HEK293 (cell line): ENCODE data around the gene FRMD8.
"Not testable (repeated sequence)": the region's sequence is repeated elsewhere in the genome, so short reads cannot be mapped to it uniquely, and the experiment has no call there.

Source experiments
- CTCF ChIA-PET: fragments of 350-600 bp; formaldehyde crosslinking; extraction: SDS; loops from one replicate; lab custom pipeline; 2021; ENCODE audit warnings: antibody characterized with exemption; lab: Yijun Ruan, JAX
- POLR2A ChIA-PET: fragments of 300-600 bp; formaldehyde crosslinking; extraction: SDS; loops from one replicate; lab custom pipeline; 2020; ENCODE audit warnings: antibody characterized with exemption, inconsistent platforms; lab: Yijun Ruan, JAX
- H3K27ac ChIP-seq: fragments of 200-500 bp; sonication (Bioruptor generic); 2 replicates; pipeline ENCODE4 v1.5.1; 2014; ENCODE audit warnings: low read depth, low read length, control low read depth, inconsistent platforms; ENCODE audit errors: extremely low read depth
- H3K36me3 ChIP-seq, 2 experiments: fragments of 200-500 bp in 1 of 2; sonication (Bioruptor generic) in 1 of 2; 1 replicate in 1 of 2; 2 replicates in 1 of 2; pipeline ENCODE4 v1.5.1; 2014 to 2017; ENCODE audit warnings: inconsistent platforms in 2 of 2, low read length in 2 of 2; ENCODE audit not compliant: control insufficient read depth in 2 of 2, insufficient read depth in 1 of 2
- H3K4me1 ChIP-seq: fragments of 200-500 bp; sonication (Bioruptor generic); 2 replicates; pipeline ENCODE4 v1.5.1; 2014; ENCODE audit warnings: mild to moderate bottlenecking, low read length, inconsistent platforms; ENCODE audit not compliant: control insufficient read depth, insufficient read depth
- H3K4me3 ChIP-seq: 2 replicates; pipeline ENCODE4 v1.5.1; 2011; ENCODE audit warnings: low read depth, mild to moderate bottlenecking, control low read depth, low read length, moderate library complexity
- H3K9me3 ChIP-seq: fragments of 200-500 bp; sonication (Bioruptor generic); 2 replicates; pipeline ENCODE4 v1.5.1; 2014; ENCODE audit warnings: low read depth, low read length, inconsistent platforms; ENCODE audit not compliant: control insufficient read depth, insufficient read depth
- GLIS1 ChIP-seq: fragments of 450-650 bp; formaldehyde crosslinking; IDR thresholded peaks from 2 replicates; pipeline ENCODE4 v1.5.1; 2016; ENCODE audit warnings: missing biosample characterization, missing genetic modification characterization
- KLF17 ChIP-seq: fragments of 450-650 bp; formaldehyde crosslinking; IDR thresholded peaks from 2 replicates; pipeline ENCODE4 v1.5.1; 2016; ENCODE audit warnings: missing biosample characterization, missing genetic modification characterization
- SETDB1 ChIP-seq: IDR thresholded peaks from one replicate; pipeline ENCODE4 v1.6.1; 2017; ENCODE audit warnings: mild to moderate bottlenecking, low read length, moderate library complexity, mixed read lengths; ENCODE audit not compliant: insufficient read length
- SP2 ChIP-seq: fragments of 450-650 bp; formaldehyde crosslinking; IDR thresholded peaks from 2 replicates; pipeline ENCODE4 v1.5.1; 2016; ENCODE audit warnings: missing biosample characterization, missing genetic modification characterization
- ZBTB48 ChIP-seq: fragments of 450-650 bp; formaldehyde crosslinking; IDR thresholded peaks from 2 replicates; pipeline ENCODE4 v1.5.1; 2016; ENCODE audit warnings: missing biosample characterization, missing genetic modification characterization
- ZFHX2 ChIP-seq: fragments of 450-650 bp; formaldehyde crosslinking; conservative IDR thresholded peaks from 2 replicates; pipeline ENCODE4 v1.5.1; 2016; ENCODE audit warnings: missing biosample characterization, missing genetic modification characterization
- ZNF148 ChIP-seq: fragments of 450-650 bp; formaldehyde crosslinking; IDR thresholded peaks from 2 replicates; pipeline ENCODE4 v1.5.0; 2017; ENCODE audit warnings: missing biosample characterization, missing genetic modification characterization, borderline replicate concordance
- ZNF202 ChIP-seq: fragments of 450-650 bp; formaldehyde crosslinking; IDR thresholded peaks from 2 replicates; pipeline ENCODE4 v1.5.1; 2016; ENCODE audit warnings: missing biosample characterization, missing genetic modification characterization, borderline replicate concordance
- ZNF335 ChIP-seq: fragments of 450-650 bp; formaldehyde crosslinking; conservative IDR thresholded peaks from 2 replicates; pipeline ENCODE4 v1.5.1; 2016; ENCODE audit warnings: missing biosample characterization, missing genetic modification characterization
- ZNF341 ChIP-seq: fragments of 450-650 bp; formaldehyde crosslinking; IDR thresholded peaks from 2 replicates; pipeline ENCODE4; 2016; ENCODE audit warnings: low read depth, missing biosample characterization, missing genetic modification characterization
- ZNF473 ChIP-seq: fragments of 450-650 bp; formaldehyde crosslinking; IDR thresholded peaks from 2 replicates; pipeline ENCODE4 v1.5.1; 2017; ENCODE audit warnings: missing biosample characterization, missing genetic modification characterization
- ZNF629 ChIP-seq: fragments of 450-650 bp; formaldehyde crosslinking; IDR thresholded peaks from 2 replicates; pipeline ENCODE4 v1.5.1; 2017; ENCODE audit warnings: missing biosample characterization, missing genetic modification characterization
- ZNF704 ChIP-seq: fragments of 450-650 bp; formaldehyde crosslinking; IDR thresholded peaks from 2 replicates; pipeline ENCODE4 v1.5.1; 2016; ENCODE audit warnings: missing biosample characterization, missing genetic modification characterization

Gene FRMD8

GRCh38 chr11:65448074-65448417 lies 61.6 kb downstream of the FRMD8 start:
- Histone ChIP-seq H3K9me3 (no peaks in the 10 kb centered on the region), H3K4me1 (no peaks in the 10 kb centered on the region), H3K36me3 (peaks cover 0 to 5% of the 10 kb centered on the region in 2 experiments; a peak in 1 of 3 replicates), H3K4me3 (no peak overlapping the region), H3K27ac (no peak overlapping the region)
- TF ChIP-seq ZNF335 (tag by site-specific recombination) (0 out of 2 replicates have a peak, but pooled peaks have one; percentile 14), ZNF629 (tag by site-specific recombination) (no peak)
- POLR2A ChIA-PET = interaction anchor here (2.9 to 5.7 kb wide), 3 partner anchors 25 to 58 kb away, joined by 16 to 69 read pairs (median 34); partner anchors contain the start of genes MALAT1 and NEAT1
- CTCF ChIA-PET = no interaction called here

GRCh38 chr11:65448418-65449105 lies 62.1 kb downstream of the FRMD8 start:
- Histone ChIP-seq H3K27ac (no peak overlapping the region), H3K36me3 (peaks cover 0 to 4% of the 10 kb centered on the region in 2 experiments; a peak in 1 of 3 replicates), H3K4me1 (no peaks in the 10 kb centered on the region), H3K9me3 (no peaks in the 10 kb centered on the region), H3K4me3 (no peak overlapping the region)
- ChIA-PET CTCF (interaction anchor here (1.0 kb wide), 1 partner anchor 18 kb away, joined by 3 read pairs; no protein-coding TSS in a partner anchor), POLR2A (interaction anchor here (1.1 to 5.7 kb wide), 5 partner anchors 26 to 61 kb away, joined by 3 to 69 read pairs (median 9); partner anchors contain the start of genes MALAT1 and NEAT1)
- TF ChIP-seq ZNF704 (tag by site-specific recombination) (no peak), ZBTB48 (tag by site-specific recombination) (no peak), SETDB1 (no peak), ZNF148 (tag by site-specific recombination) (no peak), SP2 (tag by site-specific recombination) (peak; percentile 23; the same call in 1 of the 2 replicates), KLF17 (tag by site-specific recombination) (no peak), ZNF202 (tag by site-specific recombination) (no peak), ZFHX2 (tag by site-specific recombination) (peak; percentile 20; the same call in 1 of the 2 replicates), ZNF341 (tag by site-specific recombination) (peak; percentile 17; the same call in 1 of the 2 replicates), ZNF473 (tag by site-specific recombination) (no peak), GLIS1 (tag by site-specific recombination) (peak; percentile 54), ZNF335 (tag by site-specific recombination) (0 out of 2 replicates have a peak, but pooled peaks have one; percentile 6)

GRCh38 chr11:65451301-65451700 lies 64.9 kb downstream of the FRMD8 start:
- H3K9me3 ChIP-seq, POLR2A ChIA-PET, H3K4me1 ChIP-seq, CTCF ChIA-PET, H3K4me3 ChIP-seq, H3K27ac ChIP-seq, H3K36me3 ChIP-seq: not testable (repeated sequence)

- H3K9me3 ChIP-seq, POLR2A ChIA-PET, H3K4me3 ChIP-seq, H3K36me3 ChIP-seq, H3K4me1 ChIP-seq, CTCF ChIA-PET, H3K27ac ChIP-seq: not testable (repeated sequence)
These were observed 65.8 kb downstream of the FRMD8 start for GRCh38 chr11:65452259-65452658.
